Caco-2 (cell line): ENCODE measurements around the gene CCDC97. TPM values are rescaled to one million over a fixed set of nuclear protein-coding genes. Genes with fewer than 3 reads are reported as not detected.

Experiments used
- BruUV-seq: library from RNA; stranded (reverse); fragments of 400-500 nt; replicated peaks from 2 replicates; lab custom pipeline; 2021; lab: Mats Ljungman, UMichigan
- CTCF ChIA-PET: fragments of 300-600 bp; sonication (Branson Sonifier 250); formaldehyde crosslinking; loops from one replicate; lab custom pipeline; 2022; ENCODE audit warnings: antibody characterized with exemption; lab: Charles Lee
- POLR2A ChIA-PET: fragments of 300-600 bp; sonication (Branson Sonifier 250); formaldehyde crosslinking; loops from one replicate; lab custom pipeline; 2022; ENCODE audit warnings: antibody characterized with exemption; lab: Charles Lee
- DNase-seq, 2 experiments: peaks; one replicate each; pipeline versions ENCODE4 v3.0.0 to v3.0.0-alpha.2; 2020 to 2022
- H3K27me3 ChIP-seq: replicated peaks from 2 replicates; pipeline ENCODE4 v1.6.0; 2011; ENCODE audit warnings: low read length; ENCODE audit not compliant: control insufficient read depth, insufficient read depth
- H3K36me3 ChIP-seq: 2 replicates; pipeline ENCODE4 v1.5.1; 2011; ENCODE audit warnings: low read length; ENCODE audit not compliant: control insufficient read depth, insufficient read depth
- H3K4me1 ChIP-seq: fragments of 250-450 bp; sonication (Bioruptor Pico); 2 replicates; pipeline ENCODE4 v1.5.1; 2020; ENCODE audit warnings: mild to moderate bottlenecking
- H3K4me3 ChIP-seq: 2 replicates; pipeline ENCODE4 v1.5.1; 2011; ENCODE audit warnings: low read depth, mild to moderate bottlenecking, control low read depth, low read length
- H3K9me3 ChIP-seq: fragments of 250-450 bp; sonication (Bioruptor Pico); 2 replicates; pipeline ENCODE4 v1.5.1; 2020; ENCODE audit warnings: mild to moderate bottlenecking, moderate library complexity
- H3K27ac Mint-ChIP-seq: one replicate; pipeline ENCODE4 v1.8.0; 2022; ENCODE audit warnings: mixed read lengths; ENCODE audit not compliant: unreplicated experiment
- H3K27me3 Mint-ChIP-seq: one replicate; pipeline ENCODE4 v1.8.0; 2022; ENCODE audit warnings: mixed read lengths; ENCODE audit not compliant: insufficient read depth, unreplicated experiment
- H3K36me3 Mint-ChIP-seq: one replicate; pipeline ENCODE4 v1.8.0; 2022; ENCODE audit warnings: mild to moderate bottlenecking, mixed read lengths; ENCODE audit not compliant: insufficient read depth, unreplicated experiment
- H3K4me1 Mint-ChIP-seq: one replicate; pipeline ENCODE4 v1.8.0; 2022; ENCODE audit warnings: low read depth, mixed read lengths; ENCODE audit not compliant: unreplicated experiment
- H3K4me3 Mint-ChIP-seq: one replicate; pipeline ENCODE4 v1.8.0; 2022; ENCODE audit warnings: mild to moderate bottlenecking, moderate library complexity, mixed read lengths; ENCODE audit not compliant: unreplicated experiment
- H3K9me3 Mint-ChIP-seq: one replicate; pipeline ENCODE4 v1.8.0; 2022; ENCODE audit warnings: mixed read lengths; ENCODE audit not compliant: unreplicated experiment
- CTCF ChIP-seq, 2 experiments: fragments of 200-600 bp in 1 of 2; IDR thresholded peaks; 1 replicate in 1 of 2; 2 replicates in 1 of 2; pipeline versions ENCODE4 v1.5.1 to v1.8.0; 2011 to 2022; ENCODE audit warnings: antibody characterized with exemption in 1 of 2, control low read depth in 1 of 2, inconsistent platforms in 1 of 2, low read depth in 1 of 2, low read length in 1 of 2, mild to moderate bottlenecking in 1 of 2, moderate library complexity in 1 of 2; ENCODE audit not compliant: insufficient read depth in 1 of 2, severe bottlenecking in 1 of 2, unreplicated experiment in 1 of 2
- intact Hi-C: fragments of 100-400 bp; cut with micrococcal nuclease; formaldehyde crosslinking; loops from one replicate; pipeline ENCODE4 v1.10.0; 2022; ENCODE audit not compliant: unreplicated experiment
- total RNA-seq: library from RNA; stranded (reverse); gene quantifications from 2 replicates; pipeline ENCODE4 v1.2.3, GENCODE V29; 2022

CCDC97 gene
- total RNA-seq, 1 experiment from 2014 or later: 47.1 TPM

DNA sequence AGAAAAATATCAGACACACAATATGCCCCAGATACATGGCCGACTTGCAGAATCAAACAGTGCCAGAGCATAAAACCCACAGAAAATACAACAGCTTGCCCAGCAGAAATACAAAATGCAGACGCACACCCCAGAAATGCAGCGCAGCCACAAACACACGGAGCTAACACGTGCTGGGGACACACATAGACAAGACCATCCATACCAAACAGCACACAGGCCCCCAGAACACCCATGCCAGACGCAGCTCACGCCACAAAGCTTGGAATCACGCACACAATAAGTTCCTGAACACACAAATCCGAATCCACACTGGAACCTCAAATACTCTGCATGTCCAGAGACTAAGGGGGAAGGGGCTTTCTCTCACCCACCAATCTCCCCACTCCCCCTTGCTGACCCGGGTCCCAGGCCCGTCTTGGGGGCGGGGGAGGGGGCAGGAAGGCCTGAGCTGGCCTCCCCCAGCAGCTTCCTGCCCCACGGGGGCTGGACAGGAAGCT lies 17.2 kb downstream of the CCDC97 start:
- Mint-ChIP-seq H3K9me3 (no peaks in the 10 kb centered on the region), H3K4me1 (peaks cover 34% of the 10 kb centered on the region), H3K27me3 (no peaks in the 10 kb centered on the region), H3K4me3 (no peak overlapping the region), H3K36me3 (peaks cover 42% of the 10 kb centered on the region), H3K27ac (peak overlapping the region; percentile 58)
- Histone ChIP-seq H3K36me3 (no peaks in the 10 kb centered on the region; the same call in 1 of the 2 replicates), H3K4me3 (no peak overlapping the region), H3K4me1 (peaks cover 40% of the 10 kb centered on the region), H3K27me3 (no peaks in the 10 kb centered on the region), H3K9me3 (no peaks in the 10 kb centered on the region)
- TF ChIP-seq CTCF (IDR thresholded peaks at IDR 0.05; ENCODE audit: insufficient read depth in 1 of 2, low read depth in 1 of 2, low read length in 1 of 2, severe bottlenecking in 1 of 2, unreplicated experiment in 1 of 2): no peak
- ChIA-PET CTCF (no interaction called here), POLR2A (interaction anchor here (0.6 kb wide), 1 partner anchor 113 kb away, joined by 3 read pairs; no protein-coding TSS in a partner anchor)
- no peak for DNase-seq
- intact Hi-C loops: no loop called here
- no TSS peak for BruUV-seq

- CTCF ChIA-PET: no interaction called here
- Histone ChIP-seq H3K9me3 (no peaks in the 10 kb centered on the region), H3K4me3 (no peak overlapping the region), H3K4me1 (peaks cover 36% of the 10 kb centered on the region), H3K27me3 (no peaks in the 10 kb centered on the region), H3K36me3 (no peaks in the 10 kb centered on the region; the same call in 1 of the 2 replicates)
- no peaks in the 10 kb centered on the region for H3K27me3 Mint-ChIP-seq
- no peaks in the 10 kb centered on the region for H3K9me3 Mint-ChIP-seq
- no peak overlapping the region for H3K4me3 Mint-ChIP-seq
- H3K27ac Mint-ChIP-seq: no peak overlapping the region
- POLR2A ChIA-PET: interaction anchor here (0.6 kb wide), 1 partner anchor 112 kb away, joined by 3 read pairs; no protein-coding TSS in a partner anchor
- H3K4me1 Mint-ChIP-seq: peaks cover 31% of the 10 kb centered on the region
- TF ChIP-seq CTCF (IDR thresholded peaks at IDR 0.05; ENCODE audit: insufficient read depth in 1 of 2, low read depth in 1 of 2, low read length in 1 of 2, severe bottlenecking in 1 of 2, unreplicated experiment in 1 of 2): no peak
- intact Hi-C loops: no loop called here
- peaks cover 40% of the 10 kb centered on the region for H3K36me3 Mint-ChIP-seq
- no TSS peak for BruUV-seq
- DNase-seq: no peak
These were observed 17.7 kb downstream of the CCDC97 start for GRCh38 chr19:41327576-41328156.

DNA sequence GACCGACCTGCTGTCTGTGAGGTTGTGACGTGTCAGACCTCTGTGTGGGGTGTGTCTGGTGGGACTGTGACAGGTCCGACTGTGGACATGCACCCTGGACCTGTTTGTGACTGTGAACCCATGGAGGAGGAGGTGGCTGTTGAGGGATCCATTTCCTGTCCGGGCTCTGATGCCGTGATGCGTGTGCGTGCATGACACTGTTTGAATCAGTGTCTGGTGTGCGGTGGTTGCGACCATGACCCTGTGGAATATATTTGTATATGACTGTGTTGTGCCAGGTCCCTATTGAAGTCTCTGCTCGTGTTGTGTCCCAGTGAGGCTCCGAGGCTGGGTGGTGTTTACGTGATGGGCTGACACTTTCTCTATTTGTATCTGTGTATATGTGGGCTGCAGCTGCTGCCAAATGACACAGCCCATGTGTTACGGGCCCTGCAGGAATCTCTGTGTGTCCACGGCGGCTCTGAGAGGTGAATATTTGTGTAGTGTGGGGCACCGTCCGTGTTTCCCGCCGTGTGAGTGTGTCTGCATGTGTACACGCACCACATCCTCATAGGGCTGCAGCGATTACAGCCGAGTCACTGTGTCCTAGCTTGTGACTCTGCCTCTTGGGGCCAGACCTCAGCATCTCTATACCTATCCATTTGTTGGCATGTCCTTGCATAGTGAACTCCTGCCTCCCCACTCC lies 18.3 kb downstream of the CCDC97 start:
- H3K27me3 Mint-ChIP-seq: no peaks in the 10 kb centered on the region
- Histone ChIP-seq H3K36me3 (no peaks in the 10 kb centered on the region), H3K27me3 (no peaks in the 10 kb centered on the region), H3K9me3 (no peaks in the 10 kb centered on the region), H3K4me1 (peaks cover 30% of the 10 kb centered on the region), H3K4me3 (no peak overlapping the region)
- no peaks in the 10 kb centered on the region for H3K9me3 Mint-ChIP-seq
- no peak for DNase-seq
- ChIA-PET POLR2A (no interaction called here), CTCF (no interaction called here)
- H3K36me3 Mint-ChIP-seq: peaks cover 33% of the 10 kb centered on the region
- no TSS peak for BruUV-seq
- no peak for TF ChIP-seq CTCF (IDR thresholded peaks at IDR 0.05; ENCODE audit: insufficient read depth in 1 of 2, low read depth in 1 of 2, low read length in 1 of 2, severe bottlenecking in 1 of 2, unreplicated experiment in 1 of 2)
- H3K4me3 Mint-ChIP-seq: no peak overlapping the region
- intact Hi-C loops: no loop called here
- H3K4me1 Mint-ChIP-seq: peaks cover 25% of the 10 kb centered on the region
- H3K27ac Mint-ChIP-seq: no peak overlapping the region
